H9 (cell line): ENCODE results near the gene ZER1. TPM values are rescaled to one million over a fixed set of nuclear protein-coding genes. Genes with fewer than 3 reads are reported as not detected.
A peak's percentile ranks its signal among the peaks of the same experiment; 100 is the strongest.

Experiments used
- DNase-seq: peaks from one replicate; pipeline ENCODE4 v3.0.0-alpha.2; 2017
- H2AFZ ChIP-seq: one replicate; pipeline ENCODE4 v1.6.1; 2013; ENCODE audit warnings: mild to moderate bottlenecking, low read length, control low read depth, moderate library complexity
- H2AK5ac ChIP-seq: 2 replicates; pipeline ENCODE4 v1.6.1; 2013; ENCODE audit warnings: low read length, control low read depth, mixed read lengths; ENCODE audit not compliant: insufficient read length
- H2BK120ac ChIP-seq: one replicate; pipeline ENCODE4 v1.6.1; 2013; ENCODE audit warnings: low read depth, mild to moderate bottlenecking, low read length, control low read depth, inconsistent platforms; ENCODE audit not compliant: poor library complexity, severe bottlenecking
- H2BK12ac ChIP-seq: 2 replicates; pipeline ENCODE4 v1.6.1; 2013; ENCODE audit warnings: low read length, control low read depth, mixed read lengths, low read depth; ENCODE audit not compliant: insufficient read length
- H2BK15ac ChIP-seq: 2 replicates; pipeline ENCODE4 v1.6.1; 2013; ENCODE audit warnings: low read depth, low read length, control low read depth
- H2BK20ac ChIP-seq: one replicate; pipeline ENCODE4 v1.6.1; 2013; ENCODE audit warnings: low read depth, mild to moderate bottlenecking, low read length, control low read depth, inconsistent platforms; ENCODE audit not compliant: poor library complexity, severe bottlenecking
- H2BK5ac ChIP-seq: 2 replicates; pipeline ENCODE4 v1.6.1; 2013; ENCODE audit warnings: low read length, control low read depth, mixed read lengths; ENCODE audit not compliant: insufficient read length
- H3K14ac ChIP-seq: 2 replicates; pipeline ENCODE4 v1.6.1; 2013; ENCODE audit warnings: low read length, control low read depth; ENCODE audit not compliant: insufficient read depth
- H3K18ac ChIP-seq: 2 replicates; pipeline ENCODE4 v1.6.1; 2013; ENCODE audit warnings: low read depth, mild to moderate bottlenecking, mixed read lengths, low read length, control low read depth; ENCODE audit not compliant: insufficient read length
- H3K23ac ChIP-seq: 2 replicates; pipeline ENCODE4 v1.6.1; 2013; ENCODE audit warnings: low read length, control low read depth, mixed read lengths, low read depth; ENCODE audit not compliant: insufficient read length
- H3K23me2 ChIP-seq: 2 replicates; pipeline ENCODE4 v1.6.1; 2013; ENCODE audit warnings: low read depth, mild to moderate bottlenecking, mixed read lengths, low read length, control low read depth; ENCODE audit not compliant: insufficient read length, poor library complexity, severe bottlenecking
- H3K27ac ChIP-seq: 2 replicates; pipeline ENCODE4 v1.5.1; 2013; ENCODE audit warnings: low read length, control low read depth, mixed read lengths, low read depth; ENCODE audit not compliant: insufficient read length
- H3K27me3 ChIP-seq: 2 replicates; pipeline ENCODE4 v1.6.1; 2013; ENCODE audit warnings: low read length, control low read depth, inconsistent platforms; ENCODE audit not compliant: insufficient read depth
- H3K4ac ChIP-seq: 2 replicates; pipeline ENCODE4 v1.6.1; 2013; ENCODE audit warnings: low read depth, mild to moderate bottlenecking, control low read depth, inconsistent platforms, low read length, moderate library complexity
- H3K4me1 ChIP-seq: 2 replicates; pipeline ENCODE4 v1.6.1; 2013; ENCODE audit warnings: low read length, control low read depth, inconsistent platforms; ENCODE audit not compliant: insufficient read depth
- H3K4me2 ChIP-seq: 2 replicates; pipeline ENCODE4 v1.6.1; 2013; ENCODE audit warnings: low read length, control low read depth, mixed read lengths; ENCODE audit not compliant: insufficient read length, insufficient read depth
- H3K56ac ChIP-seq: 2 replicates; pipeline ENCODE4 v1.6.1; 2013; ENCODE audit warnings: low read depth, mild to moderate bottlenecking, mixed read lengths, low read length, control low read depth; ENCODE audit not compliant: insufficient read length
- H3K79me1 ChIP-seq: 2 replicates; pipeline ENCODE4 v1.6.1; 2013; ENCODE audit warnings: low read depth, mild to moderate bottlenecking, moderate library complexity, low read length, control low read depth, inconsistent platforms; ENCODE audit not compliant: insufficient read depth, poor library complexity, severe bottlenecking
- H3K79me2 ChIP-seq: 2 replicates; pipeline ENCODE4 v1.6.1; 2013; ENCODE audit warnings: low read length, control low read depth, inconsistent platforms; ENCODE audit not compliant: insufficient read depth
- H3K9ac ChIP-seq: 2 replicates; pipeline ENCODE4 v1.6.1; 2013; ENCODE audit warnings: low read length, control low read depth, mixed read lengths; ENCODE audit not compliant: insufficient read length; ENCODE audit errors: extremely low read depth
- H3K9me3 ChIP-seq: one replicate; pipeline ENCODE4 v1.6.1; 2013; ENCODE audit warnings: low read depth, low read length, inconsistent platforms; ENCODE audit not compliant: control insufficient read depth
- H3T11ph ChIP-seq: one replicate; pipeline ENCODE4 v1.6.1; 2013; ENCODE audit warnings: mild to moderate bottlenecking, low read length, control low read depth, inconsistent platforms
- H4K20me1 ChIP-seq: one replicate; pipeline ENCODE4 v1.6.1; 2013; ENCODE audit not compliant: control insufficient read depth, insufficient read length, insufficient read depth
- H4K5ac ChIP-seq: 2 replicates; pipeline ENCODE4 v1.6.1; 2013; ENCODE audit warnings: low read depth, mild to moderate bottlenecking, mixed read lengths, low read length, control low read depth; ENCODE audit not compliant: insufficient read length
- H4K8ac ChIP-seq: replicated peaks from 2 replicates; pipeline ENCODE4 v1.6.1; 2013; ENCODE audit warnings: low read length, control low read depth, mixed read lengths, low read depth; ENCODE audit not compliant: insufficient read length
- H4K91ac ChIP-seq: 2 replicates; pipeline ENCODE4 v1.6.1; 2013; ENCODE audit warnings: low read depth, mild to moderate bottlenecking, moderate library complexity, mixed read lengths, low read length, control low read depth; ENCODE audit not compliant: insufficient read length
- H3K27ac Mint-ChIP-seq, 3 experiments: 2 replicates in 2 of 3; 3 replicates in 1 of 3; pipeline ENCODE4 v1.8.0; 2020 to 2021; ENCODE audit warnings: mixed read lengths in 3 of 3, mild to moderate bottlenecking in 1 of 3, moderate library complexity in 1 of 3
- H3K27me3 Mint-ChIP-seq: 2 replicates; pipeline ENCODE4 v1.8.0; 2021; ENCODE audit warnings: low read depth, mild to moderate bottlenecking, moderate library complexity, mixed read lengths
- H3K36me3 Mint-ChIP-seq, 3 experiments: 2 replicates in 2 of 3; 3 replicates in 1 of 3; pipeline ENCODE4 v1.8.0; 2020 to 2021; ENCODE audit warnings: low read depth in 3 of 3, mixed read lengths in 3 of 3; ENCODE audit not compliant: insufficient read depth in 1 of 3
- H3K4me1 Mint-ChIP-seq, 2 experiments: 2 replicates each; pipeline ENCODE4 v1.8.0; 2020; ENCODE audit warnings: mixed read lengths in 2 of 2
- H3K4me3 Mint-ChIP-seq, 2 experiments: 2 replicates in 1 of 2; 3 replicates in 1 of 2; pipeline ENCODE4 v1.8.0; 2020 to 2021; ENCODE audit warnings: mild to moderate bottlenecking in 2 of 2, mixed read lengths in 2 of 2, moderate library complexity in 1 of 2
- H3K9me3 Mint-ChIP-seq, 2 experiments: 2 replicates in 1 of 2; 3 replicates in 1 of 2; pipeline ENCODE4 v1.8.0; 2020; ENCODE audit warnings: mild to moderate bottlenecking in 2 of 2, mixed read lengths in 2 of 2, moderate library complexity in 1 of 2
- CTCF ChIP-seq: fragments of 200-600 bp; sonication (generic); conservative IDR thresholded peaks from 3 replicates; pipeline ENCODE4 v1.8.0; 2021; ENCODE audit warnings: antibody characterized with exemption, mild to moderate bottlenecking
- WGBS: extraction: QIAGEN DNeasy Blood & Tissue Kit; methylation state at CpG from one replicate; pipeline ENCODE4 v1.1.7; 2013; ENCODE audit warnings: missing lambda C conversion rate, low lambda C conversion rate, mixed read lengths; ENCODE audit not compliant: insufficient read length; ENCODE audit errors: extremely low coverage; 5-methylcytosine and 5-hydroxymethylcytosine counted together
- total RNA-seq: library from RNA; stranded (reverse); gene quantifications from 2 replicates; pipeline ENCODE4 v1.2.1, GENCODE V29; 2021

The ZER1 gene
- total RNA-seq, 1 experiment from 2014 or later: 24.2 TPM

GRCh38 chr9:128690684-128691034 is 81.1 kb downstream of the ZER1 start:
- Mint-ChIP-seq H3K4me1 (peaks cover 36 to 44% of the 10 kb centered on the region in 2 experiments), H3K9me3 (peaks cover 0 to 5% of the 10 kb centered on the region in 2 experiments; a peak in 2 of 5 replicates), H3K27me3 (no peaks in the 10 kb centered on the region), H3K4me3 (peak overlapping the region; percentile 93 to 99), H3K36me3 (peaks cover 61 to 73% (median 62%) of the 10 kb centered on the region in 3 experiments), H3K27ac (peak overlapping the region; percentile 95 to 99 (median 96))
- H3K4me2 ChIP-seq: peak overlapping the region; percentile 100
- H2BK15ac ChIP-seq: no peak overlapping the region
- H4K20me1 ChIP-seq: no peaks in the 10 kb centered on the region
- no peaks in the 10 kb centered on the region for H3K27me3 ChIP-seq
- H2AK5ac ChIP-seq: no peak overlapping the region
- no peak overlapping the region for H3K56ac ChIP-seq
- no peak overlapping the region for H3K23ac ChIP-seq
- H4K5ac ChIP-seq: no peak overlapping the region
- H3K14ac ChIP-seq: no peak overlapping the region
- H3K4ac ChIP-seq: no peak overlapping the region
- no peak for TF ChIP-seq CTCF
- H2BK5ac ChIP-seq: peak overlapping the region; percentile 96
- no peaks in the 10 kb centered on the region; the same call in 1 of the 2 replicates for H3K4me1 ChIP-seq
- peaks cover 27% of the 10 kb centered on the region; the same call in 1 of the 2 replicates for H3K79me2 ChIP-seq
- H2AFZ ChIP-seq: no peak overlapping the region
- peak overlapping the region; percentile 96 for H3K9ac ChIP-seq
- H4K91ac ChIP-seq: no peak overlapping the region
- H3K27ac ChIP-seq: peak overlapping the region; percentile 59
- no CpG with 5 or more reads among the region's 5 CpGs for WGBS
- H3K23me2 ChIP-seq: peaks cover 11% of the 10 kb centered on the region
- no peaks in the 10 kb centered on the region for H3K79me1 ChIP-seq
- DNase-seq: no peak
- H2BK20ac ChIP-seq: no peak overlapping the region
- no peaks in the 10 kb centered on the region for H3K9me3 ChIP-seq
- H3T11ph ChIP-seq: no peak overlapping the region
- no peak overlapping the region for H2BK12ac ChIP-seq
- H4K8ac ChIP-seq: no peak overlapping the region
- no peak overlapping the region for H2BK120ac ChIP-seq
- H3K18ac ChIP-seq: peak overlapping the region; percentile 79
